ENCODE measurements around the gene NOS1. TPM values are rescaled to one million over a fixed set of nuclear protein-coding genes. Genes with fewer than 3 reads are reported as not detected.
"Not testable (repeated sequence)": the region's sequence is repeated elsewhere in the genome, so short reads cannot be mapped to it uniquely, and the experiment has no call there.

Gene NOS1
- total RNA-seq, 1 donor from 2014 or later = 0.11 TPM

DNA sequence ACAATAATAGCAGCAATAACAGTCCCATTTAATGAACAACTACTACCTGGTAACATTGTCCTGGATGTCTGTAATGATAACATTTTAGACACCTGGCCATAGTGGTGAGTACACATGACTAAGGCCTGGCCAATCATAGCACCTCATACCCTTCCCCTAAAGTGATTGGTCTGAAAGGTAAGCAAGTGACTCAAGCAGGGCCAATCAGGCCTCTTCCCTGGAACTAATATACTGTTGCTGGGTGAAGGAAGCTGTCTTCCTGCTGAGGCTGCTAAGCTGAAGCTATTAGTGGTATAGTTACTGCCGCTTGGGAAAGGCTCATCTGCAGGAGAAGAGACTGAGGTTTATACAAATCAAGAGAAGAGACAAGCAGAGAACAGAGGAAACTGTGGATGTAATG is 18.7 kb upstream of the NOS1 start:
- Histone ChIP-seq H3K79me2 (ENCODE audit: low read depth) (no peaks in the 10 kb centered on the region), H3K9ac (no peak overlapping the region), H3F3A (ENCODE audit: low read depth) (no peaks in the 10 kb centered on the region), H3K9me3 (ENCODE audit: low read depth) (no peaks in the 10 kb centered on the region), H4K20me1 (ENCODE audit: low read depth) (no peaks in the 10 kb centered on the region), H3K36me3 (no peaks in the 10 kb centered on the region), H3K27ac (no peak overlapping the region), H3K4me3 (no peak overlapping the region), H3K4me2 (no peak overlapping the region), H3K27me3 (peaks cover 3% of the 10 kb centered on the region), H2AFZ (replicated peaks) (no peak overlapping the region), H3K4me1 (no peaks in the 10 kb centered on the region)
- H3K36me3 Mint-ChIP-seq = no peaks in the 10 kb centered on the region
- H3K4me1 Mint-ChIP-seq = no peaks in the 10 kb centered on the region
- H3K27me3 Mint-ChIP-seq (ENCODE audit: insufficient read depth, low read depth) = peaks cover 9% of the 10 kb centered on the region
- H3K9me3 Mint-ChIP-seq = peaks cover 2% of the 10 kb centered on the region
- no peak overlapping the region for H3K4me3 Mint-ChIP-seq
- no peak overlapping the region for H3K27ac Mint-ChIP-seq
- DNase-seq (ENCODE audit: low spot score) = no peak
- TF ChIP-seq, protein P1, sequence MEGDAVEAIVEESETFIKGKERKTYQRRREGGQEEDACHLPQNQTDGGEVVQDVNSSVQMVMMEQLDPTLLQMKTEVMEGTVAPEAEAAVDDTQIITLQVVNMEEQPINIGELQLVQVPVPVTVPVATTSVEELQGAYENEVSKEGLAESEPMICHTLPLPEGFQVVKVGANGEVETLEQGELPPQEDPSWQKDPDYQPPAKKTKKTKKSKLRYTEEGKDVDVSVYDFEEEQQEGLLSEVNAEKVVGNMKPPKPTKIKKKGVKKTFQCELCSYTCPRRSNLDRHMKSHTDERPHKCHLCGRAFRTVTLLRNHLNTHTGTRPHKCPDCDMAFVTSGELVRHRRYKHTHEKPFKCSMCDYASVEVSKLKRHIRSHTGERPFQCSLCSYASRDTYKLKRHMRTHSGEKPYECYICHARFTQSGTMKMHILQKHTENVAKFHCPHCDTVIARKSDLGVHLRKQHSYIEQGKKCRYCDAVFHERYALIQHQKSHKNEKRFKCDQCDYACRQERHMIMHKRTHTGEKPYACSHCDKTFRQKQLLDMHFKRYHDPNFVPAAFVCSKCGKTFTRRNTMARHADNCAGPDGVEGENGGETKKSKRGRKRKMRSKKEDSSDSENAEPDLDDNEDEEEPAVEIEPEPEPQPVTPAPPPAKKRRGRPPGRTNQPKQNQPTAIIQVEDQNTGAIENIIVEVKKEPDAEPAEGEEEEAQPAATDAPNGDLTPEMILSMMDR (IDR thresholded peaks at IDR 0.05) = no peak
- TF ChIP-seq EZH2phosphoT487 (IDR thresholded peaks at IDR 0.05) (no peak), EZH2 (IDR thresholded peaks at IDR 0.05) (no peak)

DNA sequence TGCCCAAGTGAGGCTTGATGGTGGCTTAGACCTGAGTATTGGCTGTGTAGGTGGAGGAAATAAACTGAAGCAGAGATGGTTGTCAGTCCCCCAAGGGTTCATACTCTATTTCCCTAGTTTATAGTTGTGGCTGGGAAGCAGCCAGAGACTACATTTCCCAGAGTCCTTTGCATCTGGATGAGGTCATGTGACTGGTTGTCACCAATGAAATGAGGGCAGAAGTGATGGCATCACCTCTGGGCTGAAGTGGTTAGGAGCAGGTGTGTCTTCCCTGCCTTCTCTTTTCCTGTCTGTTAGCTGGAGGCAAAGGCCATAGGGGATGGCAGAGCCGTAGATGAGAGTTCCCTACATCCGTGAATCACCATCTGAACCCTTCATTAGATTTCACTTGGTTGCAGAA is 16.3 kb upstream of the NOS1 start:
- peak; percentile 31 for DNase-seq (ENCODE audit: low spot score)
- Mint-ChIP-seq H3K4me3 (no peak overlapping the region), H3K27ac (no peak overlapping the region)

DNA sequence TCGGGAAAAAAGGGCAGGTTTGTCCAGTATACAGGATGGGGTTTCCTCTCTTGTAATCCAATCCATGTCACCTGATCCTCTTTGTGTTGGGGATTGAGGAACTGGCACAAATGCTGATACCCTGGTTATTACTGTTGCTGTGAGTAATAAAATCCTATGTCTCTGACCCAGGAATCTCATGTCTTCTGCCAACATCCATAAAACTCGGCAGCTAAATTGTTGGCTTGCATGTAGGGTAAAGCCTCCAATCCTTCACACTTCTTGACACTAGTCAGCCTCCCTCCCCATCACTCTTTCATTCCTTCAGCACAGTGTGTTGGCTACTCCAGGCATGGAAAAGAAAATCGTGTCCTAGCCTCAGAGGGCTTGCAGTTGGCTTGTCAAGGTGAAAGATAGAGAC is 9.2 kb upstream of the NOS1 start:
- Histone ChIP-seq H3F3A (ENCODE audit: low read depth) (no peaks in the 10 kb centered on the region), H3K9ac (no peak overlapping the region), H3K9me3 (ENCODE audit: low read depth) (no peaks in the 10 kb centered on the region), H3K36me3 (no peaks in the 10 kb centered on the region), H3K27me3 (peaks cover 19% of the 10 kb centered on the region), H3K4me2 (no peak overlapping the region), H4K20me1 (ENCODE audit: low read depth) (no peaks in the 10 kb centered on the region), H2AFZ (replicated peaks) (no peak overlapping the region), H3K79me2 (ENCODE audit: low read depth) (no peaks in the 10 kb centered on the region), H3K4me3 (no peak overlapping the region), H3K4me1 (no peaks in the 10 kb centered on the region), H3K27ac (no peak overlapping the region)
- Mint-ChIP-seq H3K36me3 (no peaks in the 10 kb centered on the region), H3K4me1 (no peaks in the 10 kb centered on the region), H3K27ac (no peak overlapping the region), H3K9me3 (peaks cover 6% of the 10 kb centered on the region), H3K27me3 (ENCODE audit: insufficient read depth, low read depth) (peaks cover 45% of the 10 kb centered on the region), H3K4me3 (no peak overlapping the region)
- TF ChIP-seq EZH2phosphoT487 (IDR thresholded peaks at IDR 0.05) (no peak), EZH2 (IDR thresholded peaks at IDR 0.05) (no peak)
- TF ChIP-seq, protein P1 (IDR thresholded peaks at IDR 0.05) = no peak
- DNase-seq (ENCODE audit: low spot score) = no peak

More for the DNA sequence above, 16.3 kb upstream of the NOS1 start:
- no peaks in the 10 kb centered on the region for H3K36me3 Mint-ChIP-seq
- Histone ChIP-seq H3K36me3 (no peaks in the 10 kb centered on the region), H3K4me2 (no peak overlapping the region), H3K9ac (no peak overlapping the region), H3F3A (ENCODE audit: low read depth) (no peaks in the 10 kb centered on the region), H3K9me3 (ENCODE audit: low read depth) (no peaks in the 10 kb centered on the region), H4K20me1 (ENCODE audit: low read depth) (no peaks in the 10 kb centered on the region), H3K27ac (no peak overlapping the region), H2AFZ (replicated peaks) (peak overlapping the region; percentile 82), H3K27me3 (peaks cover 3% of the 10 kb centered on the region), H3K4me3 (no peak overlapping the region), H3K4me1 (no peaks in the 10 kb centered on the region), H3K79me2 (ENCODE audit: low read depth) (no peaks in the 10 kb centered on the region)
- H3K4me1 Mint-ChIP-seq = no peaks in the 10 kb centered on the region
- no peak for TF ChIP-seq EZH2phosphoT487 (IDR thresholded peaks at IDR 0.05)
- TF ChIP-seq, protein P1 (IDR thresholded peaks at IDR 0.05) = no peak
- no peak for TF ChIP-seq EZH2 (IDR thresholded peaks at IDR 0.05)
- H3K9me3 Mint-ChIP-seq = peaks cover 2% of the 10 kb centered on the region
- peaks cover 13% of the 10 kb centered on the region for H3K27me3 Mint-ChIP-seq (ENCODE audit: insufficient read depth, low read depth)

DNA sequence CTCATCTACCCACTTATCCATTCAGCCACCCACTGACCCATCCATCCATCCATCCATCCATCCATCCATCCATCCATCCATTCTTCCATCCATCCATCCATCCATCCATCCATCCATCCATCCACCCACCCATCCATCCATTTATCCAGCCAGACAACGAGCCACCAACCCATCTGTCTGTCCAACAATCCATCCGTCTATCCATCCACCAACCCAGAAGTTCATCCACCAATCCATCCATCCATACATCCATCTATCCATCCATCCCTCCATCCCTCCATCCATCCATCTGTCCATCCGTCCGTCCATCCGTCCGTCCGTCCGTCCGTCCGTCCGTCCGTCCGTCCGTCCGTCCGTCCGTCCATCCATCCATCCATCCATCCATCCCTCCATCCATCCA is 8.6 kb upstream of the NOS1 start:
- not testable (repeated sequence) for H3K36me3 ChIP-seq; H3F3A ChIP-seq (ENCODE audit: low read depth); H3K9me3 ChIP-seq (ENCODE audit: low read depth); H3K79me2 ChIP-seq (ENCODE audit: low read depth); H3K9me3 Mint-ChIP-seq; H3K4me3 ChIP-seq; H2AFZ ChIP-seq (replicated peaks); H3K27ac Mint-ChIP-seq; H4K20me1 ChIP-seq (ENCODE audit: low read depth); H3K27ac ChIP-seq; H3K36me3 Mint-ChIP-seq; DNase-seq (ENCODE audit: low spot score); H3K4me2 ChIP-seq; H3K4me1 Mint-ChIP-seq; H3K4me1 ChIP-seq; H3K9ac ChIP-seq
- H3K27me3 ChIP-seq = peaks cover 25% of the 10 kb centered on the region
- Mint-ChIP-seq H3K27me3 (ENCODE audit: insufficient read depth, low read depth) (peaks cover 46% of the 10 kb centered on the region), H3K4me3 (peak overlapping the region; percentile 9)
